Natural killer cell (primary cell): ENCODE results near the gene TGFBR3. TPM values are rescaled to one million over a fixed set of nuclear protein-coding genes. Genes with fewer than 3 reads are reported as not detected.

Experiments used
- ATAC-seq, 3 donors: fragments of 150-1000 bp in 2 of 3; fragments of 200-7000 bp in 1 of 3; cut with Tn5 transposase; 1 replicate in 1 of 3; 2 replicates in 2 of 3; pipeline ENCODE4 v1.10.0; 2021; ENCODE audit warnings: mild to moderate bottlenecking in 2 of 3, moderate library complexity in 2 of 3
- DNase-seq, 2 donors: peaks; one replicate each; pipeline versions ENCODE4 v3.0.0 to v3.0.0-alpha.2; 2013 to 2021; ENCODE audit warnings: mixed read lengths in 1 of 2
- H3K27ac ChIP-seq: one replicate; pipeline ENCODE4 v1.5.1; 2013; ENCODE audit warnings: mild to moderate bottlenecking, low read length
- H3K27me3 ChIP-seq: one replicate; pipeline ENCODE4 v1.6.1; 2013; ENCODE audit warnings: low read length; ENCODE audit not compliant: control insufficient read depth, insufficient read depth
- H3K36me3 ChIP-seq: one replicate; pipeline ENCODE4 v1.6.1; 2013; ENCODE audit warnings: low read length; ENCODE audit not compliant: control insufficient read depth, insufficient read depth
- H3K4me1 ChIP-seq: one replicate; pipeline ENCODE4 v1.6.1; 2013; ENCODE audit warnings: low read length; ENCODE audit not compliant: control insufficient read depth, insufficient read depth
- H3K4me3 ChIP-seq: one replicate; pipeline ENCODE4 v1.5.1; 2013; ENCODE audit warnings: low read length
- H3K9me3 ChIP-seq: one replicate; pipeline ENCODE4 v1.6.1; 2013; ENCODE audit warnings: low read length; ENCODE audit not compliant: control insufficient read depth, insufficient read depth
- H3K27ac Mint-ChIP-seq, 2 donors: one replicate each; pipeline ENCODE4 v1.8.0; 2022; ENCODE audit warnings: mild to moderate bottlenecking in 2 of 2, mixed read lengths in 2 of 2, moderate library complexity in 1 of 2
- H3K27me3 Mint-ChIP-seq, 2 donors: one replicate each; pipeline ENCODE4 v1.8.0; 2022; ENCODE audit warnings: low read depth in 2 of 2, mixed read lengths in 2 of 2
- H3K36me3 Mint-ChIP-seq: one replicate; pipeline ENCODE4 v1.8.0; 2022; ENCODE audit warnings: mixed read lengths
- H3K4me1 Mint-ChIP-seq, 2 donors: one replicate each; pipeline ENCODE4 v1.8.0; 2022; ENCODE audit warnings: mixed read lengths in 2 of 2
- H3K4me3 Mint-ChIP-seq: one replicate; pipeline ENCODE4 v1.8.0; 2022; ENCODE audit warnings: mild to moderate bottlenecking, moderate library complexity, mixed read lengths
- H3K9me3 Mint-ChIP-seq, 2 donors: one replicate each; pipeline ENCODE4 v1.8.0; 2022; ENCODE audit warnings: mixed read lengths in 2 of 2
- WGBS: methylation state at CpG from one replicate; pipeline ENCODE4 v1.1.7; 2013; ENCODE audit warnings: missing lambda C conversion rate; ENCODE audit not compliant: insufficient coverage; 5-methylcytosine and 5-hydroxymethylcytosine counted together
- intact Hi-C: fragments of 100-400 bp; cut with micrococcal nuclease; formaldehyde crosslinking; loops from one replicate; pipeline ENCODE4 v1.14.2; 2022
- total RNA-seq, 4 donors: library from RNA; stranded (reverse); fragments of 120-200 nt in 1 of 4; gene quantifications; one replicate each; pipeline versions ENCODE4 v1.2.3 to v1.2.4, GENCODE V29; 2013 to 2022
- TF ChIP-seq, protein P1 (sequence below): fragments of 200-600 bp; IDR thresholded peaks from one replicate; pipeline ENCODE4 v1.8.0; 2022; ENCODE audit warnings: antibody characterized with exemption

The TGFBR3 gene
- total RNA-seq, 3 donors from 2014 or later (not counting 1 experiment from before 2014, with no cell fraction given), result 225 to 274 (median 243) TPM

DNA sequence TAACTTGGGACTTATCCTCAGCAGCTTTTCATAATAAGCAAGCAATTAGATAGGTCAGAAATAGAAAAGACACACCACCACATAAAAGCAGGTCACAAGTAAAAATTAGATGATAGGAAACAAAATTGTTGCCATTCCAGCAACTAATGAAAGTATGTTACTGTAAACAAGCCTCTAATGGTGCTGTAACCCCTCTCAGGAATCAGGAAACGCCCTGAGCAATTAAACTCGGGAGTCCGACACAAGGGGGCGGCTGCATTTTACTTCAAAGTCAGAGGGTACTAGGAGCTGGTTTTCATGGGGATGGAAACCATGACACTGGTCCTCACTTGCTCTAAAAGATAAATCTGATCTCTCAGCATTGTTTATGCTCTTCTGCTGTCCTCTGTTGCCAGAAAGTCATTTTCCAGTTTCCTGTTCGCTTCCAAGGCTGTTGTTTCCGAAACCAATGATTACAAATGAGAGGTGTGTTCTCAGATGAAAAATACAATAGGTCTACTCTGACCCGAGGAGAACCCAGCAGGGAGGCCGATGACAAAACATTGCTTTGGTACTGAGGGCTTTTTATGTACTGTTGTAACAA, 93.4 kb downstream of the TGFBR3 start:
- Mint-ChIP-seq H3K4me3 (peak overlapping the region; percentile 29), H3K4me1 (peaks cover 78 to 82% of the 10 kb centered on the region in 2 donors), H3K36me3 (peaks cover 26% of the 10 kb centered on the region), H3K27ac (peak overlapping the region; percentile 87 to 89), H3K27me3 (no peaks in the 10 kb centered on the region), H3K9me3 (no peaks in the 10 kb centered on the region)
- ATAC-seq (no peak), DNase-seq (no peak)
- Histone ChIP-seq H3K27ac (no peak overlapping the region), H3K9me3 (peaks cover 3% of the 10 kb centered on the region), H3K36me3 (peaks cover 34% of the 10 kb centered on the region), H3K27me3 (no peaks in the 10 kb centered on the region), H3K4me1 (peaks cover 35% of the 10 kb centered on the region), H3K4me3 (no peak overlapping the region)
- TF ChIP-seq, protein P1, sequence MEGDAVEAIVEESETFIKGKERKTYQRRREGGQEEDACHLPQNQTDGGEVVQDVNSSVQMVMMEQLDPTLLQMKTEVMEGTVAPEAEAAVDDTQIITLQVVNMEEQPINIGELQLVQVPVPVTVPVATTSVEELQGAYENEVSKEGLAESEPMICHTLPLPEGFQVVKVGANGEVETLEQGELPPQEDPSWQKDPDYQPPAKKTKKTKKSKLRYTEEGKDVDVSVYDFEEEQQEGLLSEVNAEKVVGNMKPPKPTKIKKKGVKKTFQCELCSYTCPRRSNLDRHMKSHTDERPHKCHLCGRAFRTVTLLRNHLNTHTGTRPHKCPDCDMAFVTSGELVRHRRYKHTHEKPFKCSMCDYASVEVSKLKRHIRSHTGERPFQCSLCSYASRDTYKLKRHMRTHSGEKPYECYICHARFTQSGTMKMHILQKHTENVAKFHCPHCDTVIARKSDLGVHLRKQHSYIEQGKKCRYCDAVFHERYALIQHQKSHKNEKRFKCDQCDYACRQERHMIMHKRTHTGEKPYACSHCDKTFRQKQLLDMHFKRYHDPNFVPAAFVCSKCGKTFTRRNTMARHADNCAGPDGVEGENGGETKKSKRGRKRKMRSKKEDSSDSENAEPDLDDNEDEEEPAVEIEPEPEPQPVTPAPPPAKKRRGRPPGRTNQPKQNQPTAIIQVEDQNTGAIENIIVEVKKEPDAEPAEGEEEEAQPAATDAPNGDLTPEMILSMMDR, result no peak
- intact Hi-C loops, result no loop called here
- WGBS, result 89% methylated on average over 8 of the region's 8 CpGs

DNA sequence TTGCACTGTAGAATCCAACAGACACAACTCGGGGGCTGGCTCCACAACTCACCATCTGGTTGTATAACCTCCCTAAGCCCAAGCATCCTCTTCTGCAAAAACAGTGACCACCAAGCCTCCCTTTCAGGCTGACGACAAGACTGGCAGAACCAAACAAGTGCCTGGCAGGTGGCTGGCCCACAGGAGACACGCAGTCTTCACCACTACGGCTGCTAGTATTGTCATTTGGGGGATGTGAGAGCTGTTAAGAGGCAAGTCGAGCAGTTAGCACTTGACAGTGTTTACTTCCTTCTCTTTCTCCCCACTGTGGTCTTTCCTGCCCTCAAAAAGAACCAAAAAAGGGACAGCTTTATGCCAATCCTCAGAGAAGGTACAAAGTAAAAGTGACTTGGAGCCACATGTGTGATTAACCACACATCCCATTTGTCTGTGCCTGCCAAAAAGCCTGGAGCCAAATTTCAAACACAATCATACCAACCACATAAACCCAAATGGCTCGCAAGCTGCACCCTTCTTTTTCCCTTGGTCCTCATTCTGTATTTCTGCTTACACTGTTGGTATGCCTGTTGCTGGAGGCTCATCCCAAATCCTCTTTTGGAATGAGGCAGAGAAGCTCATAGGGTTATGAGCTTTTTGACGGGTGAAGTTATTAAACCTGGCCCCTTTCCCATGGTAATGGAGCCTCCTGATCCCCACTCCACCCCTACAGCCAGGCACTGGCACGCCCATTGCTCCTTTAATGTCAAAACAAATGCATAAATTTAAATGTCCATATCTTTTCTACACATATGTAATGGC, 94.1 kb downstream of the TGFBR3 start:
- peaks cover 32% of the 10 kb centered on the region for H3K36me3 ChIP-seq
- H3K4me1 ChIP-seq, result peaks cover 34% of the 10 kb centered on the region
- Mint-ChIP-seq H3K36me3 (peaks cover 26% of the 10 kb centered on the region), H3K4me1 (peaks cover 78 to 80% of the 10 kb centered on the region in 2 donors), H3K4me3 (peak overlapping the region; percentile 31), H3K27me3 (no peaks in the 10 kb centered on the region), H3K9me3 (no peaks in the 10 kb centered on the region), H3K27ac (peak overlapping the region; percentile 87 to 89)
- WGBS, result 37% methylated on average over 7 of the region's 8 CpGs
- H3K4me3 ChIP-seq, result no peak overlapping the region
- DNase-seq (peak in 1 of 2 donors; percentile 50), ATAC-seq (peak; percentile 60 to 81 (median 69))
- peaks cover 3% of the 10 kb centered on the region for H3K9me3 ChIP-seq
- H3K27me3 ChIP-seq, result no peaks in the 10 kb centered on the region
- TF ChIP-seq, protein P1, result no peak
- intact Hi-C loops, result no loop called here
- peak overlapping the region; percentile 55 for H3K27ac ChIP-seq

DNA sequence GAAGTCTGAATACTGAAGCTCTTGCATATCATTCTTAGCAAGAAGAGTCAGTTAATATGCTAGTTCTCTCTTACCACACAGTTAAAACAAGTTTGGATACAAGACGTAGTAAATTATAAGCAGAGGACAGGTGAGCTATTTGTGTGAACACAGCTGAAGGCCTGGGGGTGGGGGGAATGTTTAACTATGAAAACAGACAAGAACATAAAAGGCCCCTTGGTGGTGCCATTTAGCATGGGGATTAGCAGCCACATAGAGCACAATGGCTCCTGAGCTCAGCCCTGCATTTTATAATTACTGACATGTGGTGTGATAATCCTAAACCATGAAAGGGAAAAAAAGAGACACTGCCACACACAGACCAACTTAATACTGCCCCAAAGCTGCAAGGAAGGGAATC, 94.8 kb downstream of the TGFBR3 start:
- no CpG with 5 or more reads among the region's 1 CpG for WGBS
- no peaks in the 10 kb centered on the region for H3K27me3 Mint-ChIP-seq
- DNase-seq, result peak in 1 of 2 donors; percentile 38
- H3K36me3 ChIP-seq, result peaks cover 28% of the 10 kb centered on the region
- H3K4me1 ChIP-seq, result peaks cover 34% of the 10 kb centered on the region
- peak overlapping the region; percentile 87 to 89 for H3K27ac Mint-ChIP-seq
- peaks cover 3% of the 10 kb centered on the region for H3K9me3 ChIP-seq
- no peak overlapping the region for H3K4me3 ChIP-seq
- H3K4me1 Mint-ChIP-seq, result peaks cover 80% of the 10 kb centered on the region in 2 donors
- no peaks in the 10 kb centered on the region for H3K27me3 ChIP-seq
- intact Hi-C loops, result no loop called here
- no peaks in the 10 kb centered on the region for H3K9me3 Mint-ChIP-seq
- no peak overlapping the region for H3K27ac ChIP-seq
- peak; percentile 7 to 27 (median 15) for ATAC-seq
- peaks cover 21% of the 10 kb centered on the region for H3K36me3 Mint-ChIP-seq
- H3K4me3 Mint-ChIP-seq, result peak overlapping the region; percentile 35
- TF ChIP-seq, protein P1, result no peak
